ENCODE measurements around the gene TMEM175.

TMEM175 gene

GRCh38 chr4:951594-952468, 19.6 kb downstream of the TMEM175 start:
- TF ChIP-seq CTCF (IDR thresholded peaks at IDR 0.05; ENCODE audit: control insufficient read depth, extremely low read depth, insufficient read depth), result no peak
- DNase-seq (ENCODE audit: low read depth), result no peak
- no peak overlapping the region for H3K4me3 ChIP-seq (ENCODE audit: low read depth, low read length)

GRCh38 chr4:952881-953573, 20.8 kb downstream of the TMEM175 start:
- H3K4me3 ChIP-seq (ENCODE audit: low read depth, low read length), result no peak overlapping the region
- no peak for DNase-seq (ENCODE audit: low read depth)
- TF ChIP-seq CTCF (IDR thresholded peaks at IDR 0.05; ENCODE audit: control insufficient read depth, extremely low read depth, insufficient read depth), result no peak

- no peak for DNase-seq (ENCODE audit: low read depth)
- no peak for TF ChIP-seq CTCF (IDR thresholded peaks at IDR 0.05; ENCODE audit: control insufficient read depth, extremely low read depth, insufficient read depth)
- no peak overlapping the region for H3K4me3 ChIP-seq (ENCODE audit: low read depth, low read length)
Observed at GRCh38 chr4:953574-953915, 21.3 kb downstream of the TMEM175 start.

- DNase-seq (ENCODE audit: low read depth), result no peak
- no peak for TF ChIP-seq CTCF (IDR thresholded peaks at IDR 0.05; ENCODE audit: control insufficient read depth, extremely low read depth, insufficient read depth)
- H3K4me3 ChIP-seq (ENCODE audit: low read depth, low read length), result no peak overlapping the region
Observed at GRCh38 chr4:954211-955020, 22.2 kb downstream of the TMEM175 start.

GRCh38 chr4:955161-955921, 23.1 kb downstream of the TMEM175 start:
- no peak for DNase-seq (ENCODE audit: low read depth)
- no peak for TF ChIP-seq CTCF (IDR thresholded peaks at IDR 0.05; ENCODE audit: control insufficient read depth, extremely low read depth, insufficient read depth)
- no peak overlapping the region for H3K4me3 ChIP-seq (ENCODE audit: low read depth, low read length)

- no peak overlapping the region for H3K4me3 ChIP-seq (ENCODE audit: low read depth, low read length)
- DNase-seq (ENCODE audit: low read depth), result no peak
- no peak for TF ChIP-seq CTCF (IDR thresholded peaks at IDR 0.05; ENCODE audit: control insufficient read depth, extremely low read depth, insufficient read depth)
Observed at GRCh38 chr4:955931-956381, 23.7 kb downstream of the TMEM175 start.
